GM21423 (cell line): ENCODE results near the gene TMEM179B.
A peak's percentile ranks its signal among the peaks of the same experiment; 100 is the strongest.
"Not testable (repeated sequence)": the region's sequence is repeated elsewhere in the genome, so short reads cannot be mapped to it uniquely, and the experiment has no call there.

ENCODE experiments used
- ATAC-seq: cut with Tn5 transposase; IDR thresholded peaks from one replicate; pipeline ENCODE4 v1.9.1; 2021; ENCODE audit warnings: mild to moderate bottlenecking, moderate library complexity; ENCODE audit not compliant: unreplicated experiment

The TMEM179B gene

DNA sequence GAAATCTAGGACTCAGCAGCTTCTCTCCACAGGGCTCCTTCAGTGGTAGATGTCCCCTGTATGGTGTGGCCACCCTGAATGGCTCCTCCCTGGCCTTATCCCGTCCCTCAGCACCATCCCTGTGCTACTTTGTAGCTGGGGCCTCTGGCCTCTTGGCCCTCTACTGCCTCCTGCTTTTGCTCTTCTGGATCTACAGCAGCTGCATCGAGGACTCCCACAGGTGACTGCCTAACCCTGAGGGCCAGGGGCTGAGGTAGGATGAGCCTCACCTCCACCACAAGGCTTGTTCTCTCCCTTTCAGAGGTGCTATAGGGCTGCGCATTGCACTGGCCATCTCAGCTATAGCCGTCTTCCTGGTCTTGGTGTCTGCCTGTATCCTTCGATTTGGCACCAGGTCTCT is 1.8 kb downstream of the TMEM179B start:
- no peak for ATAC-seq

DNA sequence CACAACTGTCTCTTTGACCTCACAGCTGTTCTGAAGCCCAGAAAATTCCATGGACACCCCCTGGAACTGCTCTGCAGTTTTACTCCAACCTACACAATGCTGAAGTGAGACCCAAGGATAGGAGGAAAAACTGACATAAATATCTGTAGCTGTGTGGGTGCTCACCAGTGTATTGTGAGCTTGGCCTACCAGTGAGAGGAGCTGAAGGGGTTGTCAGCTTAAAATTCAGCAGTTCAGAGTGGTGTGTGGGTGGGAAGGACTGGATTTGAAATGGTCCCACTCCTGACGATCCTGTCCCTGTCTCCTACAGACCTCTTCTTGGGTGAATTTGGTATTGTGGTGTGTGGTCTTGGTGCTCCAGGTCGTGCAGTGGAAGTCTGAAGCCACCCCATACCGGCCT is 2.4 kb downstream of the TMEM179B start:
- no peak for ATAC-seq

DNA sequence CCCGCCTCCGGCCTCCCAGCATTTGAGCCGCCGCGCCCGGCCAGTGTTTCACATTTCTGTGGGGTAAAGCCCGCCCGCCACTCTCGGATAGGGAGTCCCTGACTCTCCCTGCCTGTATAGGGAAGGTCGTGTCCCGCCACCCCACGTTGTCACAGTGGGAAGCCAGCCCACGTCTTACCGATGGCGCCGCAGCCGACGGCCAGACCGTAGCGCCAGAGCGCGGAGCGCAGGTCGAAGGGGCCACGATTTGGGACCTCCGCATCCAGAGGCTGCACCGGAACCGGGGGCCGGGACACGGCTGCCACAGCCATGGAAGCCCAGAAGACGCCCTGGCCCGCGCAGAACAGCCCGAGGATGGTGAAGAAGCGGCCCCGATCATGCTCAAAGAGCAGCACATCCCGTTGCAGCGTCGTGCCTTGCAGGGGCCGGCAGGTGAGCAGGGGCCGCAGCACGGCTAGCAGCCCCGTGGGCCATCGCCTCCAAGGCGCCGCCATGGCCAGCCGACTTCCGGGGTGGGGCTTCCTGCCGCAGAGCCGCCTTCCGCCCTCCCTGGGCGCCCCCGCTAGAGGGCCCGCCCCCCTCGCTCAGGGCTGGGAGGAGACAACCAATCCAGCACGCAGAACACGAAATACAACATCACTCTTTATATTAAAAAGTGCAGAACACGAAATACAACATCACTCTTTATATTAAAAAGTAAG is 4.4 kb downstream of the TMEM179B start, which contains the start of gene TMEM223:
TMEM223 (minus strand) TSS at position 506 of the 701 bp plus-strand sequence; CDS start at position 494, 12 bp downstream.
- peak; percentile 62 for ATAC-seq

DNA sequence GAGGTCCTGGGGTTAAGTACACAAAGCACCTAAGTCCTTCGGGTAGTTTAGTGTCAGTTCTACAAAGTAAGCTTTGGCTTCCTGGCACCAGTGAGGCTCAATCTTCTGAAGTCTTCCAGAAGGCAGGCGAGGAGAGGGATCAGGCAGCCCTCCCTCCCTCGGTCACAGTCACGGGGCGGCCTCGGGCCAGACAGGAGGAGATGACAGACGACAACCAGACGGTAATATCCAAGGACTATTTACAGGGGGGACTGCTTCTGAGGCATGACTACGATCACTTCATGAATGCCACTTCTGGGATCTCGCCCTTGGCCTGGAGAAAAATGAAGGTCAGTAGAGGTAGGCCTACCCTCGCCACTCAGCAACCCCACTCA is 5.0 kb downstream of the TMEM179B start:
- ATAC-seq, result no peak

DNA sequence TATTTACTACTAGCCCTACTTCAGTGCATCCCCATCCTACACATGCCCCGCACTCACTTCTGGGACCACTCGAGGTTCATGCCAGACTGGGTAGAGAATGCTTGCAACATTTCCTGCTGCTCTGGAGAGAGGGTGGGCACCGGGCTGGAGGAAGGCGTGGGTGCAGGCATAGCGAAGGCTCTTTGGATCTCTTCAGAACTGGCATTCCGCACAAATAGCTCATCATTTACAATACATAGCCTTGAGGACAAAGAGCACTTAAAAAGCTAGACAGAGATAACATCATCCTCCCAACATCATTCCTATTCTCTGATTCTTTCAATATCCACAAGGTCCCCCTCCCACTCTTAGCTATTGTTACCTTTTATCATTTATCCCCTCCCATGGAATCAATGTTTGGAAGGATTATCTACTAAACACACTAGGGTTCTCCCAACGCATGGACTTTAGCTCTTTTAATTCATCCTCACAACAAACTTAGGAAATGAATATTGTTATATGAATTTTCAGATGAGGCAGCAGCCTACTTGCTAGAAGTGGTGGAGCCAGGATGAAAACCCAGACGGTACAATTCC is 7.1 kb downstream of the TMEM179B start:
- no peak for ATAC-seq

DNA sequence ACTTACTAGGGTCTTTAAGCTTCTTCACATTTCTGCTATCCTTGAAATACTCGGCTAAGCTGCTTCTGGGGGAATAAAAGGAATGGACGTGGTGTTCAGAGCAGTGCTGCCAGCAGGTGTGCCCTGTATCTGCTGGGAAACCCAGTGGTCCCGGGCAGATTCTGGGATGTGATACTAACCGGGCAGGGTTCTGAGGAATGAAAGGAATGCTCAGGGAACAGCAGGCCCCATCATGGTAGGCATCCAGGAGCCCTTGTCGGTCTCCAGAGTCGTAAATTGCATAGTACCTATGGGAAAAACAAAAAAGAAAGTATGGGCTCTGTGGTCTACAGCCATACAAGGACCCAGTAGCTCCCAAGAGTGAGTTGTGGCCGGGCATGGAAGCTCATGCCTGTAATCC is 9.1 kb downstream of the TMEM179B start:
- ATAC-seq, result no peak

DNA sequence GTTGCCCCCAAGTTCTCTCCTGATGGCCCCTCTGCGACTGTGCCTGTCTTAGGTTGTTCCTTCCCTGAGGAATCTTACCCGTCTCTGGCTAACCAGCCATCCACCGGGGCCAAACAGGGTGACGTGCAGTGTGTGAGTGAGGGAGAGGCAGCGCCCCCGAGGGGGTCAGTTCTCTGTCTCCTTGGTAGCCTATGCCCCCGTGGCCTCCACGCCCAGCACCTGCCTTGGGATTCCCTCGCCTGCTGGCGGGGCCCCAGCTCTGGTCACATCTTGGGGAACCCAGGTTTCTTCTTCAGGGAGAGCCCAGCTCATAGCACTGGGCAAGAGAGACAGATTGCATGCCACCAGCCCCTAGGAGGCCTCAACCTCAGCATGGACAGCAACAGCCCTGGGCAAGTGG is 12.3 kb downstream of the TMEM179B start:
- ATAC-seq, result no peak

DNA sequence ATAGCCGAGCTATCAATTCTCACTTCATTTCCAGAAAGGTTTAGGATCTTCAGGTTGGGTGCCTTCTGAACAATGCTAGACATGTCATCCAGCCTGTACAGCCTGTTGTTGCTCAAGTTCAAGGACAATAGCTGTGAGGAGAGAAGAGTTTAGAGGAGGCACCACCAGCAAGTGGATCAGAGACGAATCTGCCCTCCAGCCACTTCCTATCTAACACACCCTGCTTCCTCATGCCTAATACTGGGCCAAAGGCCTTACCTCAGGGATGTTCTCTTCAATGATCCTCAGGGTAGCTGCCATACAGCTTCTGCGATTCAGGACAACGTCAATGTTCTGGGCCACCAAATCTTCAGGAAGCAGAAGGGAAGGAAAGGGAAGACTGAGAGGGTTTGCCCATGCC is 13.9 kb downstream of the TMEM179B start:
- no peak for ATAC-seq

DNA sequence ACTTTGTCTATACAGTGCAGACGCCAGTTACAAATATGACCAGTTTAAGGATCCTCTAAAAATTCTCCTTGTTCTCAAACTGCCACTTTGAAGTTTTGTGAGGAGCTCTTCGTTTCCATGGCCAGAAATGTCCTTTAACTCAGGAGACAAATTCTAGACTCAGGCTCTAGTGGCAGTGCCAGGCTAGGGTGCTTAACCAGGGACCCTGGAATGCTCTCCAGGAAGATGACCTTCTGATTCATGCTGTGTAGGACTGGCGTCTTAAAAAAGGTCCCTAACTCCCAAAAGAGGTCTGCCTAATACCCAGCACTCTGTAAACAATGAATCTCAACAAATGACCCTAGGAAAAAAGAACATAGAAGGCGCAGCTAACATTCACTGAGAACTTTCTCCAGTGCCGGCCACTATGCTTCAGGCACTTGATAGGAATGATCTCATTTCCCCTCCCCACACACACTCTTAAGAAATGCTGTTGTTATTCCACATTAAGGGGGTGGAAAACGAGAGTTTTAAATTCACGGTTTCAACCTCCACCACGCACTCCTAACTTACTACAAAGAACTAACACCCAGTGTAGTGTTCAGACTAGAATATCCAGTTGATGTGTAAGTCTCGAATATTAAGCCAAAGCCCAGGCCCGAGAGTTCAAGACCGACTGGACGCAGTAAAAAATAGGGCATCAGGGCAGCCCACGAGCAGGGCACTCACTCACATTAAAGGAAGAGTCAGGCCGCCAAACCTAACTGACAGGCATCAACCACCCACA is 17.3 kb downstream of the TMEM179B start:
- no peak for ATAC-seq

DNA sequence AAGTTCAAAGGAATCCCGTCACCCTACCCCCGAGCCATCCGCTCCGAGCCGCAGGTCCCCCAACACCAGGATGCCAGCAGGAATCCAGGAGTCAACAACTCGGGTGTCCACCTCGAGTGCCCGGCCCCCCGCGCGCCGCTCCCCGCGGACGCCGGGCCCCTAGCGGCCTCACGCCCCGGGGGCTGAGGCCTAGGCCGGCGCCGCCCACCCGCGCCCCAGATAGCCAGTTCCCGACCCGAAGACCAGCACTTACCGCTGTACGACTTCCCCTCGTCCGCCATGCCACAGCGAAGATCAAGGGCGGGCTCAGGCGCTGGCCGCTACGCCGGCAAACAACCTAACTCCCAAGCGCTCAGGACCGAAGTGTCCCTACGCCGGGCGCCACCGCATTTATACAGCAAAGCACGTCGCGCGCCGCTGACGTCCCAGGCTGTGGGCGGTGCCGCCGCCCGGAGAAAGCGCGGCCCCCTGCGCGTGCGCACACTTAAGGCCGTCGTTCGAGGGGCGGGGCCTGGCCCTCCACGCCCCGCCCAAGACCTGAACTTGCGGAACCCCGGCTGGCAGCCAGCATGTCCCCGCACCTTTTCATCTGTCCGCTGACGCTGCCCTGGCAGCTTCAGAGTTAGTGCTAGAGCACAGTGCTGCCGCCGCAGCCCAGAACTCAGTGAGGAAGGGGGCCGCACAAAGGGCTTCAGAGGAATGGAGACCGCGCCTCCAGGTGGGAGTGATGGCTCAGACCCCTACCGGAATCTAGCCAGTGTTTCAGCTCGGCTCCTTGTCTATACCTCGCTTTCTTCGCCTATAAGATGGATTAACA is 18.1 kb downstream of the TMEM179B start, which contains the start of gene NXF1:
NXF1 (minus strand) TSS at position 365 of the 817 bp plus-strand sequence; CDS start at position 281, 84 bp downstream.
- peak; percentile 88 for ATAC-seq

DNA sequence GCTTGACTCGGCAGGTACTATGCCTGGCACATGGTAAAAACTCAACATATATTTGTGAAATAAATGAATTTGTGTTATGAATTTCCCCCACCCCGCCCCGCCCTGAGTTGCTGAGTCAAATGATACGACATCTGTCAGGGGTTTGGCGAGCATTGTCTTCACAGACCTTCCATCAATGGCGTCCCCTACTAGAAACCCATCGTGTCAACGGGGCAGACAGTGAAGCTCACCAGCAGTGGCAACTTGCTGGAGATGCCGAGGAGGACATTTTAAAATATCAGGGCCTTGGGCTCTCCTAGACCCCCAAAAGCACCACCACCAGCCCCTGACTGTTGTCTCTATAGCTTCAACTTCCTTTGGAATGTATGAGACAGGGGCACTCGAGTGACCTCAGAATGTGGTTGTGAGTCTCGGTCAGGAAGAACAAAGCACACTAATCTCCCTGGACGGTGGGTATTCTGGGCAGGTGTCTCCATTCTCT is 18.8 kb downstream of the TMEM179B start:
- ATAC-seq, result no peak

DNA sequence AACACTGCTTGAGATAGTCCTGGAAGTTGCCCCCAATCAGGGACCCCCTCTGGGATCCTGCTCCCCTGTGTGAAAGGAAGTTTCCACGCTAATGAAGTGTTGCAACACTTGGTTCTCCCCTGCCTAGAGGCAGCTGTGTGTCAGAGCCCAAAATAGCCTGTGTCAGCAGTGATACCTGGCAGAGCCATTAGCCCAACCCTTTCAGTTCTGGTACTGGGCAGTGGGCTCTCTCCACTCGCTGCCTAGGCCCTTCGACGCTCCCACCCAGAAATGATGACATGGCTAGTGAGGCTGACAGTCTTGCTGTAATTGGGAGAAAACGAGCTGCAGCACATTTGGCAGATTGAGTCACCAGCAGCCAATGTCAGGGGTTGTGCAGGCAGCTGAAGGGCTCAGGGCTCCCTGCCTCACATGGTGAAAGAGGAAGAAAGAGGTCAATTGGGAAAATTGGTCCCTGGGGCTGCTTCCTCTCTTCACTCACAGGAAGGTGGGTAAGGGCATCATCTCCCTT is 19.5 kb downstream of the TMEM179B start:
- ATAC-seq, result no peak

DNA sequence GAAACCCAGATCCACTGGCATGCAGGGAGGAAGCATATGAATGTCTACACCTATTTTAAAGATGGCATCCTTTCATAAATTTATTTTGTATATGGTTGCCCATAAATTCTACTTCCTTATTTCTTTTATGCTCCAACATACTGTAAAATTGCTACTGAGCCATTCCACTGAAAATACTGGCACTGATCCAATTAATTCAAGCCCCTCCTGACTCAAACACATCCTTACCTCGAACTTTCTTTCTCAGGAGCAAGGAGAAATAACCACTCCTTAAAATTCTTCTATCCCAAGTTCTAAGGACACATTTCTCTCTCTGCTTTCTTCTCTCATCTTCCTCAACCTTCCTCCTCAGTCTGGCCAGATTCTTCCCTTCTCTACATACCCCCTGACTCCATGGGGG is 23.5 kb downstream of the TMEM179B start:
- ATAC-seq, result no peak

DNA sequence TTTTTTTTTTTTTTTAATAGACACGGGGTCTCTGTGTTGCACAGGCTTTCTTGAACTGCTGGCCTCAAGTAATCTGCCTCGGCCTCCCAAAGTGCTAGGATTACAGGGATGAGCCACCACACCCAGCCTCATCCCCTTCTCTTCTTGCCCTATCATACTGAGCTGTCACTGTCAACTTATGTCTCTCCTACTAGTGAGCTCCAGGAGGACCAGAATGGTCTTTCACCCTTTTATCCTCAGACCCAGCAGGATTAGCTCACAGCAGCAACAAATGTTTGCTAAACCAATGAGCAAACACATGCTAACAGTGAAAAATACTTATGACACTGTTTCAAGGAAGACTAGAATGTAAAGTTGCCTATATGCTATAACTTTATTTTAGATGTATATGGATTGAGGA is 24.5 kb downstream of the TMEM179B start:
- no peak for ATAC-seq

DNA sequence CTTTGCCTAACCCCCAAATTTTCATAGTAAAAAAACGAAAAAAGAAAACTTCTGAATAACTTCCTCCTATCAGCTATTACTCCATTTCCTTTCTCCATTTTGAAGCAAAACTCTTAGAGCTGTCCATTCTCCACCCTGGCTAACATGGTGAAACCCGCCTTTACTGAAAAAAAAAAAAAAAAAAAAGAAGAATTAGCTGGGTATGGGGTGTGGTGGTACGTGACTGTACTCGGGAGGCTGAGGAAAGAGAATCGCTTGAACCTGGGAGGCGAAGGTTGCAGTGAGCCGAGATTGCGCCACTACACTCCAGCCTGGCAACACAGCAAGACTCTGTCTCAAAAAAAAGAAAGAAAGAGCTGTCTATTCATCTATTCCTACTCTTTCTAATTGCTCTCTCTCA is 29.4 kb downstream of the TMEM179B start:
- no peak for ATAC-seq

DNA sequence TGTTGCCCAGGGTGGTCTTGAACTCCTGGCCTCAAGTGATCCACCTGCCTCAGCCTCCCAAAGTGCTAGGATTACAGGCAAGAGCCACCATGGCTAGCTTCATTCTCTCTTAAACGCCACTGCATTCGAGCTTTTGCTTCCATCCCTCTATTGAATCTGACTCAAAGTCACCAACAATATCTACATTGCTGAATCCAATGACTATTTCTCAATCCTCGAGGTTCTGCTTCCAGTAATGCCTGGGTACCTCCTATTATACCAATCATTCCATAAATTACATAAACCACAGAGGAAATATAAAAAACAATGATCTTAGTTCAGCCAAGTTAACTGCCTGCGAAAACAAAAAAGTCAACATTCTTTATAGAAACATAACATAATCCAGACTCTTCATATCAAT is 29.9 kb downstream of the TMEM179B start:
- ATAC-seq, result no peak

DNA sequence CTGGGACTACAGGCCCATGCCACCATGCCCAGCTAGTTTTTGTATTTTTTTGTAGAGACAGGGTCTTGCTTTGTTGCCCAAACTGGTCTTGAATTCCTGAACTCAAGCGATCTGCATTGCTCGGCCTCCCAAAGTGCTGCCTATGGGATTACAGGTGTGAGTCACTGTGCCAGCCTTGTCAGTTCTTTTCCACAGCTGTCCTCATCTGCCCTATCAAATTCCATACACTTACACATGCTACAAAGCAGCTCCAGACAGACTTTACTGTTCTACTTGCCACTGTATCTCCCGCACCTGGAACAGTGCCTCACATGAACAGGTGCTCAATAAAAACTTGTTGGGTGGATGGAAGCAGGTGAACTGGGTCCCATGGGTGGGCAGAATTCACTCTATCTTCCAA is 36.5 kb downstream of the TMEM179B start:
- ATAC-seq, result no peak

DNA sequence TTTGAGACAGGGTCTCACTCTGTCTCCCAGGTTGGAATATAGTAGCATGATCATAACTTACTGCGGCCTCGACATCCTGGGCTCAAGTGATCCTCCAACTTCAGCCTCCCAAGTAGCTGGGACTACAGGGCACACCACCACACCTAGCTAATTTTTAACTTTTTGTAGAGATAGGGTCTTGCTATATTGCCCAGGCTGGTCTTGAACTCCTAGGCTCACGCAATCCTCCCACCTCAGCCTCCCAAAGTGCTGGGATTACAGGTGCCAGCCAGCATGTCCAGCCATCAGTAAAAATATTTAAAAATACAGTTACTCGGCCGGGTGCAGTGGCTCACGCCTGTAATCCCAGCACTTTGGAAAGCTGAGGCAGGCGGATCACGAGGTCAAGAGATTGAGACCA is 40.9 kb downstream of the TMEM179B start:
- not testable (repeated sequence) for ATAC-seq

DNA sequence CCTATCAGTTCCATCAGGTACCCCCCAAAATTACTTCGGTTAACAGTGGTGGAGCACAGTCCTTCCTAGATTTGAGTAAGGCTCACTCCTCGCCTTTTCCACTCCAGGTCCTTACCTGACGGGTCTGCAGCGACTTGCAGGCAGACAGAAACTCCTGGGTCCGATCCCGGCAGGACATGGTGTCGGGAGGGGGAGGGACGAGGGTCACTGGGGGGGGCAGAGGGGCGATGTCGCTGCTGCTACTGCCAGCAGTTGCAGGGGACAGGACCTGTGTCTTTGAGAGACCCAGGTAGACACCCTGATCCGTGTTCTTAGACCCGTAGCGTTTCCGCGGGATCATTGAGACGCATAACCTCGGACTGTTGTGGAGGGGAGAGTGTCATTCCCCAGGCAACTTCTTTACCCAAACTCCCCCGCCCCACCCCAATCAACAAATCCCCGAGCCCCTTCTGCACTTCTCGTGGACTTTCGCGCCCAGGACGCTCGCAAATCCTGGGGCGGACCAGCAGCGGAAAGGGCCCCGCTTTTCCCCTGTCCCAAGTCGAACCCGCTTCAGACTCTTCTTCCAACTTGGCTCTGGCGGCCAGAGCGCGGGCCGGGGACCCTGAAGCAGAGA is 43.8 kb downstream of the TMEM179B start:
- peak; percentile 5 for ATAC-seq
